Activated CD4-positive, alpha-beta T cell treated with anti-CD3 and anti-CD28 coated beads, Interleukin-2, amount 50 U/mL, for 48 hours (primary cell): ENCODE results near the gene SCML2.
"Not testable (repeated sequence)": the region's sequence is repeated elsewhere in the genome, so short reads cannot be mapped to it uniquely, and the experiment has no call there.

Experiments
- DNase-seq, 2 experiments: peaks; one replicate each; pipeline ENCODE4 v3.0.0-alpha.2; 2020

SCML2 gene

GRCh38 chrX:18271309-18271708, 83.2 kb downstream of the SCML2 start:
- DNase-seq = no peak

DNA sequence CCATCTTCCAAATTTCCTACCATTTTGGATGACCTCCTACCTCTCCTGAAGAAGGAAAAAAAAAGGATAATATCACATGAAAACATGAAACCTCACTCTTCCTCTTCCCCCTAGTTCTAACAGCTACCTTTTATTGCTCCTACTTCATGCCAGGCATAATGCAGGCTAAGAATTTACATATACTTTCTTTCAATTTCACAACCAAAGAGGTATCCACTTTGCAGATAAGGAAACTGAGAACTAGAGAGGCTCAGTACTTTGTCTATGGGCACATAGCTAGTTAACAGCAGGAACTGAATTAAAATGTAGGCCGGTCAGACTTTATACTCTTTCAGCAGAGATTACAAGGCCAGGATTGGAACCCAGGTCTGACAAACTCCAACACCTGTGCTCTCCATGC, 99.4 kb downstream of the SCML2 start:
- no peak for DNase-seq

DNA sequence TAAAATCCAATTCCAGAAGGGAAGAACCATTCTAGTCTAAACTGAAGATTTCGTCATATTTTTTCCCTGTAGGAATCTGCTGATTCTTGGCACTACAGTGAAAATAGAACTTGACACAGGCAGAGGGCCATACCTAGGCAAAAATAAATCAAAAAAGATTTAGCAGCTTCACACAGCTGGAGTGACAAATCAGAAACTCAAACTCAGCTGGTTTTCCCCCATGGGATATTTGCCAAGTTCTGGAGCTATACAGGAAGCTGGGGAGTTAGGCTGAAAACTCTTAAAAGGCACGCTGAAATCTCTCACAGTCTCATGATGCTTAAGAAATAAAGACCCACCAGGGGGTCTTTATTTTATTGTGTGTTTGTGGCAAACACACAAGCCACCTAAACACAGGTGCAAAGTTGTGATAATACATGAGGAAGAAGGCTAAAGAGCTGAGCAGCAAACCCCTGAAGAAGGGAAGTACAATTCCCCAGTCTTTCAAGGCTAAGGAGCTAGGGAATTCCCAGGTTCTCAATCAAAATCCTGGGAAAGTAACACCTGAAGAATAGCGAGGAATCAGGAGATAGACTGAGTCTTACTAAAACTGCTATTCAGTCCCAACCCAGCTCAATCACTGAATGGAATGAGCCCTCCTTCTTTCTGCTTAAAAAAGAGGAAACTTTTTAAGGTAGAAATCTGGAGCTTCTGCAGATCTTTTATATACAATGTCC, 101.7 kb downstream of the SCML2 start:
- no peak for DNase-seq

DNA sequence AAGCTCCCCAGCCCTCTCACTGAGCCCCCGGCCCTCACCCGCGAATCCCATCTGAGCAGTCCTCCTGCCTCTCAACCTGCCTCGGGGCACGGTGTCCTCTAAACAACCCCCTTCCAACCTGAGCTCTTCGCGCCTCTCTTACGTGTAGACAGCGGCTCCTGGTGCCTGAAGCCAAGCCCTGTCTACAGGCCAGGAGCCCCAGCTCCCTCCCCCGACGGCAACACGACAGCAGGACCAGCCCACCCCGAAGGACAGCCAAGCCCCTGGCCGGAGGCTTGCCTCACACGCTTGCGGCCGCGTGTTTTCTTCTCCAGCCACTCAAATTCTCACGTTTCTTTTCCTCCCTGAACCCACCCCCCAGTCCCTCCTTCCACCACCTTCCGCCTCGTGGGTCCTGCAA, 124.8 kb downstream of the SCML2 start:
- DNase-seq = not testable (repeated sequence)

GRCh38 chrX:18228069-18228468, 126.4 kb downstream of the SCML2 start:
- DNase-seq = no peak

DNA sequence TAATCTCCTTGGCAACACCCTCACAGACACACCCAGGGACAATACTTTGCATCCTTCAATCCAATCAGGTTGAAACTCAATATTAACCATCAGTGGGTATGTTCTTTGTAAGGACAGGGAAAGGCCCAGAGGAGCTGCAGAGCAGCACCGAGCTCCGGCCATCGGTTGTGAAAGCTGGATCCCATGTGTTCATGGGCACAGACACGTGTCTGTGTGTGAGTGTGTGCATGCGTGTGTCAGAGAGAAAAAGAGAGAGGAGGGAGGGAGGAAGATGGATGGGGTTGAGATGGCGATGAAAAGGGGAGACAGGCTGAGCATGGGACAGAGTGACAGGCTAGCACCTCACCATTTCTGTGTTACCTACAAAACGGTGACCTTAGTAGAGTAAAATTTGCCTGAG, 127.0 kb downstream of the SCML2 start:
- no peak for DNase-seq

DNA sequence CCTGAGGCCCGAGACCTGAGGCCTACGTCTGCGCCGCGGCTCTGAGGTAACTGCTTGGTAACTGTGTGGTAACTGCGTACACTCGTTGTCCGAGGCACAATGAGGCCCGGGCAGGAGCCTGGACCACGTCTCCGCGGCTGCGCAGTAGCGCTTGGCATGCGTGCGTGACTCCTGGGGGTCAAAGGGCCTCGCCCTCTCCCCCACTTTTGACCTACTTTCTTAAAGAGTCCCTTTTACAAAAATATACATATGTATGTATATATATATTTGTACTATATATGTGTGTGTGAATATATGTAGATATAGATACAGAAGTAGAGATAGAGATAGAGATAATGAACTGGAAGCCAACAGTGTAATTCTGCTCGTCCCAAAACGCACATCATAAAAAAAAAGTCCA, 133.7 kb downstream of the SCML2 start, which contains the start of gene BEND2:
TSS of gene BEND2 (minus strand) at position 101 of the 400 bp plus-strand sequence. CDS start 136 bp downstream, outside the sequence.
- no peak for DNase-seq

GRCh38 chrX:18210470-18210869, 144.0 kb downstream of the SCML2 start:
- no peak for DNase-seq

DNA sequence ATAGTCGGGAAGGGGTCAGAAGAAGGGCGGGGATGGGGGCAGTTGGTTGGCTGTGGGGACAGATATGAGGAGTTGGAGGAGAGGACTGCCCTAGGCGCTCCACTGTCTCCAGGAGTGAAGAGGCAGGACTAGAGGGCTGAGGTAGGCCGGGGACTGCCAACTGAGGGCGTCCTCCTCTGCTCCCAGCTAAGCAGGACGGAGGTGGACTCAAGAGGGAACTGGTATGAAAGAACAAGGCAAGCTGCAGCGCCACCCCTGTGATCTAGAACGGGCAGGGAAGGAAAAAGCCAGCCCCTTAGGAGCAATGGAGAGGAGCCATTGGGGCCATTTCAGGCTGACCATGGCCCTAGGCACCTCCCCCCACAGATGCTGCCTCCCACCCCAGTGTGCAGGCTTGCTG, 147.8 kb downstream of the SCML2 start:
- no peak for DNase-seq

GRCh38 chrX:18203631-18204030, 150.9 kb downstream of the SCML2 start:
- DNase-seq = no peak

DNA sequence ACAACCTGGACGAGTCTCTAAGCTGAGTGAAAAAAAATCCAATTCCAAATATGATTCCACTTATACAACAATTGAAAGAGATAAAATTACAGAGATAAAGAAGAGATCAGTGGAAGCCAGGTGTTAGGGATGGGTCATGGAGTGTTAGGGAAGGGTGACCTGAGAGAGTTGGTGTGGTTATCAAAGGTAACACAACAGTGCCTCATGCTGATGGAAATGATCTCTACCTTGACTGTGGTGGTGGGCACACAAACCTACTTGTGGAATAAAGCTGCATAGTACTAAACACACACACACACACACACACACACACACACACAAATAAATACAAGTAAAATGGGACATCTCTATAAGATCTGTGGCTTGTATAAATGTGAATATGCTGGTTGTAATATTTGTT, 159.8 kb downstream of the SCML2 start:
- no peak for DNase-seq
